Keratinocyte (primary cell): Measurements from ENCODE around the gene CPED1.

Experiments used
- EZH2 ChIP-seq: IDR thresholded peaks from one replicate; pipeline ENCODE4 v1.6.1; 2012; ENCODE audit warnings: inconsistent platforms, mild to moderate bottlenecking, low read length, moderate library complexity
- TF ChIP-seq, protein P1 (sequence below), 3 experiments: IDR thresholded peaks in 1 of 3; conservative IDR thresholded peaks in 1 of 3; optimal IDR thresholded peaks in 1 of 3; 2 replicates in 2 of 3; 3 replicates in 1 of 3; pipeline versions ENCODE3 to v1.5.1; 2011; ENCODE audit warnings: low read length in 3 of 3, mild to moderate bottlenecking in 3 of 3, moderate library complexity in 2 of 3, control low read depth in 1 of 3, inconsistent platforms in 1 of 3; ENCODE audit not compliant: insufficient read depth in 2 of 3; ENCODE audit errors: extremely low read depth in 1 of 3

DNA sequence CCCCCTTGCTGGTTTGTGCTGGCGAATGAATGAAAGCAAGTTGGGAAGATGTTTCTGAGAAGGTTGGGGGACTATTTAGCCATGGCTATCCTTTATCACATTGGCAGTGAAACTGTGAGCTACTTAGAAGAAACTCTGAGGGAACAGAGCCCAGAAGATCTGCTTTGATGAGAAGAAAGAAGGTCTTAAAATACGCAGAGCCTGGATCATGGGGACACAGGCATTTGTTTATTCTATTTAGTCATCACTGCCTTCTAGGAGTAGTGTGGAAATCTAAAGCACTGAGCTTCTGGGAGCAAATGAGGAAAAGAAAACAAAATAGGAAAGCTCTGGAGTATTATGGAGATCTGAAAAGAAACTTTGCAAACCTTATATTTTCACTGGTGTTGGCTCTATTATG, 28.5 kb downstream of the CPED1 start:
- TF ChIP-seq, protein P1, sequence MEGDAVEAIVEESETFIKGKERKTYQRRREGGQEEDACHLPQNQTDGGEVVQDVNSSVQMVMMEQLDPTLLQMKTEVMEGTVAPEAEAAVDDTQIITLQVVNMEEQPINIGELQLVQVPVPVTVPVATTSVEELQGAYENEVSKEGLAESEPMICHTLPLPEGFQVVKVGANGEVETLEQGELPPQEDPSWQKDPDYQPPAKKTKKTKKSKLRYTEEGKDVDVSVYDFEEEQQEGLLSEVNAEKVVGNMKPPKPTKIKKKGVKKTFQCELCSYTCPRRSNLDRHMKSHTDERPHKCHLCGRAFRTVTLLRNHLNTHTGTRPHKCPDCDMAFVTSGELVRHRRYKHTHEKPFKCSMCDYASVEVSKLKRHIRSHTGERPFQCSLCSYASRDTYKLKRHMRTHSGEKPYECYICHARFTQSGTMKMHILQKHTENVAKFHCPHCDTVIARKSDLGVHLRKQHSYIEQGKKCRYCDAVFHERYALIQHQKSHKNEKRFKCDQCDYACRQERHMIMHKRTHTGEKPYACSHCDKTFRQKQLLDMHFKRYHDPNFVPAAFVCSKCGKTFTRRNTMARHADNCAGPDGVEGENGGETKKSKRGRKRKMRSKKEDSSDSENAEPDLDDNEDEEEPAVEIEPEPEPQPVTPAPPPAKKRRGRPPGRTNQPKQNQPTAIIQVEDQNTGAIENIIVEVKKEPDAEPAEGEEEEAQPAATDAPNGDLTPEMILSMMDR (optimal IDR thresholded peaks at IDR 0.05 in 1 of 3, IDR thresholded peaks at IDR 0.05 in 1 of 3, conservative IDR thresholded peaks at IDR 0.05 in 1 of 3; ENCODE audit: extremely low read depth in 1 of 3, insufficient read depth in 2 of 3, low read length in 3 of 3), result no peak
- TF ChIP-seq EZH2, result no peak
